Prostate gland (tissue), 2 donors: ENCODE results near the gene B3GNT5.

Experiments
- CTCF ChIP-seq, 4 experiments: fragments of 200-600 bp in 2 of 4; fragments of 450-650 bp in 2 of 4; sonication (generic) in 2 of 4; IDR thresholded peaks; 1 replicate in 3 of 4; 2 replicates in 1 of 4; pipeline ENCODE4 v1.5.1; 2016 to 2019; ENCODE audit warnings: antibody characterized with exemption in 4 of 4, mild to moderate bottlenecking in 2 of 4, moderate library complexity in 2 of 4
- POLR2A ChIP-seq: fragments of 450-650 bp; IDR thresholded peaks from one replicate; pipeline ENCODE4 v1.6.1; 2016; ENCODE audit warnings: antibody characterized with exemption, mild to moderate bottlenecking

GRCh38 chr3:183313351-183313750 is 60.3 kb downstream of the B3GNT5 start:
- no peak for TF ChIP-seq CTCF (IDR thresholded peaks at IDR 0.05)
- TF ChIP-seq POLR2A = no peak
